HG03045 (cell line): ENCODE measurements around the gene ZNF77.
A peak's percentile ranks its signal among the peaks of the same experiment; 100 is the strongest.
"Not testable (repeated sequence)": the region's sequence is repeated elsewhere in the genome, so short reads cannot be mapped to it uniquely, and the experiment has no call there.

Source experiments
- ATAC-seq: cut with Tn5 transposase; IDR thresholded peaks from one replicate; pipeline ENCODE4 v1.9.1; 2021; ENCODE audit warnings: mild to moderate bottlenecking, moderate library complexity; ENCODE audit not compliant: unreplicated experiment

Gene ZNF77

DNA sequence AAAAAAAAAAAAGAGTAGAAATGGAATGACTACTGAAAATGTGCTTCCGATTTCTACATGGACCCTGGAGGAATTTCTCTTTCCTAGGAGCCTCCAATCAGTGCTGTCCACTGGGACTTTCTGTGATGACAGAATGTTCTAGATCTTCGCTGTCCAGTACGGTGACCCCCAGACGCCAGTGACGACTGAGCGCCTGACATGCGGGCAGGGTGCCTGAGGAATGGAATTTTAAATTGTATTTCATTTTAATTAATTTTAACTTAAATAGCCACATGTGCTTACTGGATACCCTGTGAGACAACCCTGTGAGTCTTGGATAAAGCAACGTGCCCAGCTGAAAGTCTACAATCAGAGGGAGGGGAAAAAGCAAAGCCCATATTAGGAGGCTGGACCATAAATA, 28.5 kb upstream of the ZNF77 start:
- no peak for ATAC-seq

- ATAC-seq: no peak
These were observed 25.5 kb upstream of the ZNF77 start for GRCh38 chr19:2970201-2970835.

- no peak for ATAC-seq
These were observed 24.3 kb upstream of the ZNF77 start for GRCh38 chr19:2969104-2969504.

DNA sequence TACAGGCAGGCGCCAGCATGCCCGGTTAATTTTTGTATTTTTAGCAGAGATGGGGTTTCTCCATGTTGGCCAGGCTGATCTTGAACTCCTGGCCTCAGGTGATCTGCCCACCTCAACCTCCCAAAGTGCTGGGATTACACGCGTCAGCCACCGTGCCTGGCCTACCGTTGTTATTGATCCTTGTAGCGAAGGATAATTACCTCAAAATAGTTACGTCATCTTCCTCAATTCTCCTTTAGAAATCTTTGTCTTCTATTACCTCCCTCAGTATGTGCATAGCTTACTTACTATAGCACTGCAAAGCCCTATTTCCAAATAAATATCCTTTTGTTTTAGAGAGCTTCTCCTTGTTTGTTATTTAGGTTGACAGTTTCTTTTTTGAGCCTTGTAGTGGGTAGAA, 23.2 kb upstream of the ZNF77 start:
- no peak for ATAC-seq

GRCh38 chr19:2964874-2965273, 20.1 kb upstream of the ZNF77 start:
- ATAC-seq: no peak

GRCh38 chr19:2963631-2964030, 18.9 kb upstream of the ZNF77 start:
- not testable (repeated sequence) for ATAC-seq

- ATAC-seq: no peak
These were observed 18.4 kb upstream of the ZNF77 start for GRCh38 chr19:2963122-2963521.

GRCh38 chr19:2962018-2962670, 17.4 kb upstream of the ZNF77 start:
- ATAC-seq: no peak

- no peak for ATAC-seq
These were observed 15.3 kb upstream of the ZNF77 start for GRCh38 chr19:2960120-2960519.

GRCh38 chr19:2957160-2957559, 12.4 kb upstream of the ZNF77 start:
- no peak for ATAC-seq

DNA sequence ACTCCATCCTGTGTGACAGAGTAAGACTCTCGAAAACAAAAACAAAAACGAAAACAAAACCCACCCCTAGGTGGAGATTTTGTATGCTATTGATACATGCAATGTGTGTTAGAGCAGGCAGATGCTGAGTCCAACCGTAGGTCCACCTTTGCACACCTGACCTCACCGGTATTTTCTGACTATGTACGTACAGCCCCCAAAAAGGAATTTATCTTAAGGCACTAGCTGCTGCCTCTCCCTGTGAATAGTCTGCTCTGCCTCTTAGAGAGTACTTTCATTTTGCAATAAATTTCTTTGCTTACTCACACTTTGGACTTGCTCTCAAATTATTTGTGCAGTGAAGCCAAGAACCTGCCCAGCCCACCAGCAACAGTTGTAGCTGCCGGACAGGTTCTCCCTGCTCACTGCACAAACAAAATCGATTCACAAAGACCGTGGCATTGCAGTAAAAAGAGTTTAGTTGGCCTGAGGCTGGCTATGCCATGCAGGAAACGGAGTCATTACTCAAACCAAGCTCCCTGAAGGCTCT, 8.2 kb upstream of the ZNF77 start:
- ATAC-seq: no peak

- peak; percentile 96 for ATAC-seq
These were observed 5.7 kb upstream of the ZNF77 start for GRCh38 chr19:2950286-2951124.

- peak; percentile 1 for ATAC-seq
These were observed 5.1 kb upstream of the ZNF77 start for GRCh38 chr19:2949939-2950285.

GRCh38 chr19:2945575-2946184, 909 bp upstream of the ZNF77 start:
- ATAC-seq: no peak

DNA sequence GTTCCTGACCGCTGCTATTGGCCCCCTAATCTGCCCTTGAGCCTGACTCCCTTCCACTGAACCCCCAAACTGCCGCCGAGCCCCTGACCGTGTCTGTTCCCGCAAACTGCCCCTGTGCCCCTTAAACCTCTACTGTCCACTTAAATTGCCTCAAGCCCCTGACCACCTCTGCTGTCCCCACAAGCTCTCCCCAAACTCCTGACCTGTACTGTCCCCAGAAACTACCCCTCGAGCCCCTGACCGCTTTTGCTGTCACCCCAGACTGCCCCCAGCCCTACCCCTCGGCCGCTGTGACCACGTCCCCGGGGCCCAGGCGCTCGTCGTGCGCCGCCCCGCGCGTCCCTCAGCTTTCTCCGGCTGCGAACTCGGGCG, 382 bp downstream of the ZNF77 start:
- ATAC-seq: no peak

DNA sequence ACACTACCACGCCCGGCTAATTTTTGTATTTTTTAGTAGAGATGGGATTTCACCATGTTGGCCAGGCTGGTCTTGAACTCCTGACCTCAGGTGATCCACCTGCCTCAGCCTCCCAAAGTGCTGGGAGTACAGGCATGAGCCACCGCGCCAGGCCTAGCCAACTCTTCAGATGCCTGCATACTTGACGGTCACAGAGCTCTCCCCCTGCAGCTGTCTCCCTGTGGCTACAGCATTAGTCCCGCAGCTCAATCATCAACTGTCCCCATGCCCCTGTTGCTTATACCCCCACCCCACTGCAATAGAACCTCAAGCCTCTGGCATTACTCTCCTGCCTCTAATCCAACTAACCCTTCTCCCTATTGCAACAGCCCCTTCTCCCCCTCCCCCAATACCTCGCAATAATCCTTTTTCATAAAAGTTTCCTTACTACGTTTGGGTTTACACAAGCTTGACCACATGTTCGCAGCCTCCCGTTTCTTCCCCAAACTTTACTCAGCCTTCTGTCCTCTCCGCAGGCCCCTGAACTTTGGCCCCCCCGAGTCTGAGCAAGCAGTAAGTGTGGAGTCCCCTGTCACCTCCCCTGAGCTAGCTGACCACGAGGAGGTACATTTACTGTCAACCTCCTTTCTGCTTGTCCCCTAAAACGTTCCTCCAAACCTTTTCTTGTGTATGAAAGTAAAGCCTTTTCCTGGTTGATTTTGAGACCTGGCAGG, 1.7 kb downstream of the ZNF77 start:
- no peak for ATAC-seq

GRCh38 chr19:2935863-2936262, 8.9 kb downstream of the ZNF77 start:
- ATAC-seq: not testable (repeated sequence)

DNA sequence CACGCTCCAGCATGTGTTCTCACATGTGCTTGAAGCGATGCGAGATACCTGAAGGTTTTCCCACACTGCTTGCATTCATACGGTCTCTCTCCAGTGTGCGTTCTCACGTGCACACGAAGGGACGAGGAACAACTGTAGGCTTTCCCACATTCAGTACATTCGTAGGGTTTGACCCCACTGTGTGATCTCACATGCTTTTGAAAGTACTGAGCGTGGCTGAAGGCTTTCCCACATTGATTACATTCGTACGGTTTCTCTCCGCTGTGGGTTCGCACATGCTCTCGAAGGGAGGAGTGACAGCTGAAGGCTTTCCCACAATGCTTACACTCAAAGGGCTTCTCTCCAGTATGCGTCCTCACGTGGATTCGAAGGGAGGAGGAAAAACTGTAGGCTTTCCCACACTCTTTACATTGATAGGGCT, 11.3 kb downstream of the ZNF77 start:
- no peak for ATAC-seq

DNA sequence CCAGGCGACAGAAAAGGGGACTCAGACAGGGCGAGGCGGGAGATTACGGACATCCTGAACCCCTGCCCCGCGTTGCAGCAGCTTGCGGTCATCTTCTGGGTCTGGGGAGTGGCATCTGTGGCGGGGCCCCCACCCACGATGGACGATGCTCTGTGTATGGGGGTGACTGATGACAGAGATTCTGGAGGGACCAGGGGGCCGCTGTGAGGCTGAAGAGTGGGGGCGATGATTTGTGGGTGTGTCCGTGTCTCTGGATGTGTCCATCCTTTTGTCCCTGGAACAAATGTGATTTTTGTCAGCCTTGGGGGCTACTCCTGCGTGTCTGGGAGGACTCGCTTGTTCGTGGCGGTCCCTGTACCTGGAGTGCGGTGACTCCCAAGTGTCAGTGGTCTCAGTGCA, 17.7 kb downstream of the ZNF77 start:
- no peak for ATAC-seq

- no peak for ATAC-seq
These were observed 18.3 kb downstream of the ZNF77 start for GRCh38 chr19:2926341-2927031.
